Stimulated activated CD8-positive, alpha-beta memory T cell treated with anti-CD3 and anti-CD28 coated beads, Interleukin-15, amount 100 ng/mL, for 1 hour (primary cell): ENCODE data around the gene DOK7.
"Not testable (repeated sequence)": the region's sequence is repeated elsewhere in the genome, so short reads cannot be mapped to it uniquely, and the experiment has no call there.

Source experiments
- DNase-seq: peaks from one replicate; pipeline ENCODE4 v3.0.0-alpha.2; 2020; ENCODE audit warnings: low read depth

The DOK7 gene

DNA sequence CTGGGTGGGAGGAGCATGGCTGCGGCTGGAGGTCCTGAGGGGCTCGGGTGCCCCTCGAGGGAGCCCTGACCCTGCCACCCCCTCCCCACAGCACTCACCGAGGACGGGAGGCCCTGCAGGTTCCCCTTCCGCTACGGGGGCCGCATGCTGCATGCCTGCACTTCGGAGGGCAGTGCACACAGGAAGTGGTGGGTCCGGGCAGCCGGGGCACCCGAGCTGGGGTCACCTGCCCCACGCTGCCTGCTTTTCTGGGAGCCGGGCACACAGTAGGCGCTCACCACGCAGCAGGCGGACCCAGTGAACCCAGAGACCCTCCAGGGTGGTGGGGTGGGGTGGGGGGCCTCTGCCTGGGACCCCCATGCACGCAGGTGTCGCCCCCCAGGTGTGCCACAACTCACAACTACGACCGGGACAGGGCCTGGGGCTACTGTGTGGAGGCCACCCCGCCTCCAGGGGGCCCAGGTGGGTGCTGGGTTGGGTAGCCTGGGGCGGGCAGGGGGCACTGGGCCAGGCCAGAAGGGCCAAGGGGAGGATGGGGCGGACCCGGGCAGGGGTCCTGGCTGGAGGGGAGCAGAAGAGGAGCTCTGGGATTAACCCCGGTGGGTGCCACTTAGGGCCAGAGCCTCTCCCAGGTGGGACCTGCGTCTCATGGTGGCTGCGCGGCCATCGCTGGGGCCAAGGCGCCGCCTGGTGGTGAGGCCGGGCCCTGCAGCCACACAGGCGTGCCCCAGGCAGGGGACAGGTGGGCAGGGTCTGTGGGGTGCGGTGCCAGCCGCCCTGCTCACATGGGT, 20.0 kb upstream of the DOK7 start:
- DNase-seq: peak; percentile 21

DNA sequence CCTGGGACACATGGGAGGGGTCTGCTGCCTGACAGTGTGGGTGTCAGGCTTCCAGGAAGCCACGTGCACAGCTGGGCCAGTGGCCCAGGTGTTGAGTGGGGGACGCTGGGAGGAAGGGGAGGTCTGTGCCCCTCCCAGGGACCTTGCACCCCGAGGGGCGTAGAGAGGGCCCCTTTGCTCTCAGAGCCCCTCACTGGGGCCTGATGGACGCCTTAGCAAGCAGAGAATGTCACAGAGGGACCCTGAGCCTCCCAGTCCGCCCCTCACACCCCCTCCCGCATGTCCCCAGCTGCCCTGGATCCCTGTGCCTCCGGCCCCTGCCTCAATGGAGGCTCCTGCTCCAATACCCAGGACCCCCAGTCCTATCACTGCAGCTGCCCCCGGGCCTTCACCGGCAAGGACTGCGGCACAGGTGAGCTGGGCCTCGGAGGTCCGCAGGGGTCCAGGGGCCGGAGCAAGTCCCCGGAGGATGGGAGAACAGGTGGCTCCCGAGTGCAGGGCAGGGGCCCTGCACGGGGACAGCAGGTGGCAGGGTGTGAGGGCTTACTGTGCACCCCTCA, 19.3 kb upstream of the DOK7 start:
- DNase-seq: no peak

DNA sequence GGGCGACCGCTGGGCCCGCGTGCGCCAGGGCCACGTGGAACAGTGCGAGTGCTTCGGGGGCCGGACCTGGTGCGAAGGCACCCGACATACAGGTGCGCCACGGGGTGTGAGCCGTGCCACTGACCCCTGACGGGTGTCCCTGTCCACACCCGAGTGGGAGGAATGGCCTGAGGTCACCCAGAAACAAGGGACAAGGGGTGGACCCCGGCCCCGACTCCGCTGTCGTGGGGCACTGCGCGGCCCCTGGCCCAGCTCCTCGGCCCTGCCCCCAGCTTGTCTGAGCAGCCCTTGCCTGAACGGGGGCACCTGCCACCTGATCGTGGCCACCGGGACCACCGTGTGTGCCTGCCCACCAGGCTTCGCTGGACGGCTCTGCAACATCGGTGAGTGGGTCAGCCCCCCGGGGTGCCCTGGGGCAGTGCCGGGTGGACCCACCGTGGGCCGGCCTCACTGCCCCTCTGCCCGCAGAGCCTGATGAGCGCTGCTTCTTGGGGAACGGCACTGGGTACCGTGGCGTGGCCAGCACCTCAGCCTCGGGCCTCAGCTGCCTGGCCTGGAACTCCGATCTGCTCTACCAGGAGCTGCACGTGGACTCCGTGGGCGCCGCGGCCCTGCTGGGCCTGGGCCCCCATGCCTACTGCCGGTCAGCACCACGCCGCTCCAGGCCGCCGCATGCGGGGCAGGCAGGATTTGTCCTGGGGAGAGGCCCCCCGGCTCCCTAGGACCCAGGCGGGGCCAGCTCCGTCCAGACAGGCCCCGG, 18.6 kb upstream of the DOK7 start:
- DNase-seq: no peak

DNA sequence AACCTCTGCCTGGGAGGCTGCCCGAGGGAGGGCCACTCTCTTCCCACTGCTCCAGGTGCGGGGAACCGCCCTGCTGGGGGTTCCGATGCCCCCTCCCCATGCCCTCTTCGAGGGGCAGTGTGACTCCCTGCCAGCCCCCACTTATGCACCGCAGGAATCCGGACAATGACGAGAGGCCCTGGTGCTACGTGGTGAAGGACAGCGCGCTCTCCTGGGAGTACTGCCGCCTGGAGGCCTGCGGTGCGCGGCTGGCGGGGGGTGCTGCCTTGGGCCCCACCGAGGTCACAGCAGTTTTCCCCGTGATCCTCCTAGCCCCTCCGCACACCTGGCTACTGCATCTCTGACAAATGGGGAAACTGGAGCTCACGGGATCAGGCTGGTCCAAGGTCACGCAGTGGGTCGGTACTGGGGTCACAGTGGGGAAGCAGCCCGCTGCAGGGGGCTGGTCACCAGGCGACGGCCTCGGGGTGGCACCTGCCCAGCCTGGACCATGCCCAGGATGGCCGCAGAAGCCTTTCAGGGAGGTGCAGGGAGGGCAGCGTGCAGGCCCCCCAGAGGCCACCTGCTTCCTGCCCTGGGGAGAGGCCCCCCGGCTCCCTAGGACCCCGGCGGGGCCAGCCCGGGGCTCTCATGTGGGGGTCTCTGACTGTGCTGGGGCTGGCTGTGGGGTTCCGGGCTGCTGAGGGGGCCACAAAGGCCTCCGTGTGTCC, 17.8 kb upstream of the DOK7 start:
- no peak for DNase-seq

DNA sequence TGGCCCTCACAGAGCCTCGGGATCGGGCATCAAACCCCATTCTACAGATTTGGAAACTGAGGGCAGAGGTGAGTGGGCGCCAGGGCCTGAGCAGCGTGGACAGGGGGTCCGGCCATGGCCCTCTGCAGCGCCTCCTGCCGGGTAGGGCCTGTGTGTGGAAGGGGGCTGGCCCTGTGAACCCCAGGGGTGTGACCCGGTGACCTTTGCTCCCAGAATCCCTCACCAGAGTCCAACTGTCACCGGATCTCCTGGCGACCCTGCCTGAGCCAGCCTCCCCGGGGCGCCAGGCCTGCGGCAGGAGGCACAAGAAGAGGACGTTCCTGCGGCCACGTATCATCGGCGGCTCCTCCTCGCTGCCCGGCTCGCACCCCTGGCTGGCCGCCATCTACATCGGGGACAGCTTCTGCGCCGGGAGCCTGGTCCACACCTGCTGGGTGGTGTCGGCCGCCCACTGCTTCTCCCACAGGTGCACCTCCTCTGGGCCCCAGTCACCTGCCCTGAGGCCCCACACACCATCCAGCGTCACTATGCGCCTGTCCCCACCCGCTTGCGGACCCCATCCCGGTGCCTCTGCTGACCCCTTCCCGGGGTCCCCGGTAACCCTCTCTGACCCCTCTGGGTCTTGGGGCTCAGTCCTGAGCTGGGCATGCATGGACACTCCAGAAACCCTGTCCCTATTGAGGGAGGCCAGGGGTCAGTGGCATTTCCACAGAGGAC, 17.1 kb upstream of the DOK7 start:
- no peak for DNase-seq

DNA sequence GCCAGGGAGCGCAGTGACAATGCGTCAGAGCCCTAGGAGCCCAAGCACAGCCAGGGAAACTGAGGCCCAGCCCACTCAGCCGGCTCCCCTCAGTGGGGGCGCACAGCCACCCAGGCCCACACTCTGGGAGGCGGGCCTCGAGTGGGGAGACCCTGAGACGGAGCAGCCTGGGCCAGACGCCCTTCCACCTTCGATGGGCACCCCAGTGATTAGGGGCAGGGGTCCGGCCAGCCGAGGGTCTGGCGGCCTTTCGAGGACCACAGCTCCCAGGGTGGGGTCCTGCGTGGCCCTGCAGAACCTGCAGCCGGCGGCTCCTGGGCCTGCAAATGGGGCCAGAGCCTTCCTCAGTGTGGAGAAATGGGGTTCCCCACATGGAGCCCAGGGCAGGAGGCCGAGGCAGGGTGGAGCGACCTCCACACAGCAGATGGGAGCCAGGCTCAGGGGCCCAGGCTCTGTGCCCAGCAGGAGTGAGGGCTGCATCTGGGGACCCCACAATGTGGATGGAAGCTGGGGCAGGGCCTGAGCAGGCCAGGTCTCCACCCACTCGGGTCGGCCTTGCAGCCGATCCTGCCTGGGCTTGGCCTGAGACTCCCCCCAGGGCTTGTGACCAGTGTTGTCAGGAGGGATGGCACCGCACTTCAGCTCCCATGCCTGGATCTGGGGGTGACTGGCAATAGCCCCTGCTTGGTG, 16.3 kb upstream of the DOK7 start:
- no peak for DNase-seq

DNA sequence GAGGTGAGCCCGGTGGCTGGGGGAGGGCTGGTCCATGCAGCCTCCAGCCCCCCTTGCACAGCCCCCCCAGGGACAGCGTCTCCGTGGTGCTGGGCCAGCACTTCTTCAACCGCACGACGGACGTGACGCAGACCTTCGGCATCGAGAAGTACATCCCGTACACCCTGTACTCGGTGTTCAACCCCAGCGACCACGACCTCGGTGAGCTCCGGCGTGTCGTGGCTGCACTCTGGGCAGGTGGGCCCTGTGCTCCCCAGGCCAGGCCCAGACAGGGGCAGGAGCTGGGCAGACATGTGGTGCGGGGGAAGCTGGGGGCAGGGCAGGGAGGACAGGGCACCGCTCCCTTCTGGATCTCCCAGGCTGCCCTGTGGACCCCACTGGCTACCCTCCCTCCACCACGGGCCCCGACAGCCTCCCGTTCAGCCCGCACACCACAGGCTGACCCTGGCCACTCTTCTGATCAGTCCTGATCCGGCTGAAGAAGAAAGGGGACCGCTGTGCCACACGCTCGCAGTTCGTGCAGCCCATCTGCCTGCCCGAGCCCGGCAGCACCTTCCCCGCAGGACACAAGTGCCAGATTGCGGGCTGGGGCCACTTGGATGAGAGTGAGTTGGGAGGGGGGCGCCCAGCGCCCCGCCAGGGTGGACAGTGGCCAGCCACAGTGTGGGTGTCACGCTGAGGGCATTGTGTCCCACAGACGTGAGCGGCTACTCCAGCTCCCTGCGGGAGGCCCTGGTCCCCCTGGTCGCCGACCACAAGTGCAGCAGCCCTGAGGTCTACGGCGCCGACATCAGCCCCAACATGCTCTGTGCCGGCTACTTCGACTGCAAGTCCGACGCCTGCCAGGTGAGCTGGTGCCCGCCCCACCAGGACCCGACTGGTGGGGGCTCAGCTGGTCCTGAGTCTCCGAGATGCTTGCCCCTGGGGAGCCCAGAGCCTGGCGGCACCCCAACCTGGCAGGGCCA, 15.4 kb upstream of the DOK7 start:
- DNase-seq: no peak

DNA sequence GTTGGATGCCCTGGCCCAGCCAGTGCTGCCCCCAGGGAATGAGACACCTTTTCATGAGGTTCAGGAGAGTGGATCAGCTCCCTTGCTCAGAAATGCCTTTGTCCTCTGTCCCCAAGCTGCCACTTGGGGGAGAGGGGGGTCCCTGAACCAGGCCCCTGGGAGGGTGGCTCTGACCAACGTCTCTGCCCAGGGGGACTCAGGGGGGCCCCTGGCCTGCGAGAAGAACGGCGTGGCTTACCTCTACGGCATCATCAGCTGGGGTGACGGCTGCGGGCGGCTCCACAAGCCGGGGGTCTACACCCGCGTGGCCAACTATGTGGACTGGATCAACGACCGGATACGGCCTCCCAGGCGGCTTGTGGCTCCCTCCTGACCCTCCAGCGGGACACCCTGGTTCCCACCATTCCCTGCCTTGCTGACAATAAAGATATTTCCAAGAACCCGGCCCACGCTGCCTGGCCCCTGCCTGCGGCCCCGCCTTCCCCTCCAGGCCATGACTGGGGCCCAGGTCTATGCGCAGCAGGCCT, 14.0 kb upstream of the DOK7 start:
- no peak for DNase-seq

DNA sequence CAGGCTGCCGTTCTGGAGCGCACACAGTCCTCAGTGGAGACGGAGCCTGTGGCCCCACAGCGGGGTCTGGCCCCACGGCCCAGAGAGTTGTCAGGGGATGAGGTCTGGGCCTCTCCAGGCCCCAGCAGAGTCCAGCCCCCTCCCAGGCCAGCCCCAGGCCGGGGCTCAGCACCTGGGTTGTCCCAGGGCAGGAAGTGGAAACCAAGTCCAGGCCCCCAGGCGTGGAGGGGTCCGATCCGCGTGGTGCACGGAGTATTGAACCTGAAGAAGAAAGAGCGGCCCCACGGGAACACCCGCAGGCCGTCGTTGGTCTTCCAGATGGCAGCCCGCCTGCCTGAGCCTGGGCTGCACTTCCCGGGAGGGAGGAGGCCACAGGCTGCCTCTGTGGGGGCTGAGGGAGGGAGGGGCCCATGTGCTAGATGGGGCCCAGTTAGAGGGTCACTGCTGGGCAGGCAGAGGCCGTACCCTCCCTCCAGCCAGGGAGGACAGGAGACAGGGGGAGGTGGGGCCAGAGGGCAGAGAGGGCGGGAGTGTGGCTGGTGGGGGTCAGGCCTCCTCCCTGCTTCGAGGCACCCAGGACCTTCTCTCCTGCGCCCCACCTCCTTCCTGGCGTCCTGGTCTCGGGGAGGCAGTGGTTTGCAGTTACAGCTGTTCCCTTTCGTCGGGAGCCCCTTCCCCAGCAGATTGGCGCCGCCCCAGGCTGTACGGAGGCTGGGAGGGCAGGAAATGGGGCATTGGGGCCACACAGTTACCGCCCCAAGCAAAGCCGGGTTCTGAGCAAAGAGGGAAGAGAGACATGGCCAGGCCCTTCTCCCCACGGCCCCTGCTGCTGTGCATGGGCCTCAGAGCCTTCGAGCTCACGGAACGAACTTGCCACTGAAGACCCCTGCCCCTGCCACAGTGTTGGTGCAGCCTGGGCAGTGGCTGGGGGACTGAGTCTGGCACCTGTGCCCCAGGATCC, 13.3 kb upstream of the DOK7 start:
- no peak for DNase-seq

DNA sequence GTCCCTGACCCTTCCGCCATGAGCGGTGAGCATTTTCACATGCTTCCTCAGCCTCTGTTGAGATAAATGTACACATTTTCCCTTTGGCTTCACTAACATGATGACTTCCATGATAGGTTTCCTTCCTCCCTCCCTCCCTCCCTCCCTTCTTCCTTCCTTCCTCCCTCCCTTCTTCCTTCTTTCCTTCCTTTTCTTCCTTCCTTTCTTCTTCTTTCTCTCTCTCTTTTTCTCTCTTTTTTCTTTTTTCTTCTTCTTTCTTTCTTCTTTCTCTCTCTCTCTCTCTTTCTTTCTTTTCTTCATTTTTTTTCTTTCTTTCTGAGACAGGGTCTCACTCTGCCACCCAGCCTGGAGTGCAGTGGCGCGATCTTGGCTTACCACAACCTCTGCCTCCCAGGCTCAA, 12.5 kb upstream of the DOK7 start:
- no peak for DNase-seq

DNA sequence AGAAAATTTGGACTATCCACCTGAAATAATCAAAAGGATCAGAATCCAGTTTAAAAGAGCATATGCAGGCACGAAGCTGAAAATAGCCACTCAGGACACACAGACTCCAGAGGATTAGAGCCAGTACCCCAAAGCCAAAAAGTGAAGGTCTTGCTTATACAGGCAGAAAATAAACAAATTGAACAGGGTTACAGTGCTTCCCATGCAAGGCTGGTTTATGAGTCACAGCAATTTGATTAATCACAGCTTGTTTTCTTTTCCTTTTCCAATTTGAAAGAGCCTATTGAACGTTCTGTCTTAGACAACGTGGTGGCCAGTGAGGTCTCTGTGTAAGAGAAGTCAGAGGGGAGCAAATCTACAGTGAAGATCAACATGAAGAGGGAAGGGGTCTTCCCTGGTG, 11.2 kb upstream of the DOK7 start:
- DNase-seq: no peak

DNA sequence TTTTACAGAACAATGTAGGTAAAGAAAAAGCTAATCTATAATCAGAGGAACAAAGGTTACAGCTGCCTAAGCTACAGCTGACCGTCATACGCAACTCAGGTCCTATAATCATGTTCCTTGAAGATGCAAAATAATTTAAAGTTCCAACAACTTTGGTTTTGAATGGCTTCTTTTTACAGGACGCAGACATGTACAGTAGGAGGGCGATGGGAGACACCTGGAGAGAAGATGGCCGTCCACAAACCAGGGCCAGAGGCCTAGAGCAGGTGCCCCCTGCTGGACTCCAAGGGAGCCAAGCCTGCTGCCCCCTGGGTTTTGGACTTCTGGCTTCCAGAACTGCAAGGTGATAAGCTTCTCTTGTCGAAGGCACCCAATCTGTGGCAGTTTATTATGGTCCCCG, 10.7 kb upstream of the DOK7 start:
- no peak for DNase-seq

DNA sequence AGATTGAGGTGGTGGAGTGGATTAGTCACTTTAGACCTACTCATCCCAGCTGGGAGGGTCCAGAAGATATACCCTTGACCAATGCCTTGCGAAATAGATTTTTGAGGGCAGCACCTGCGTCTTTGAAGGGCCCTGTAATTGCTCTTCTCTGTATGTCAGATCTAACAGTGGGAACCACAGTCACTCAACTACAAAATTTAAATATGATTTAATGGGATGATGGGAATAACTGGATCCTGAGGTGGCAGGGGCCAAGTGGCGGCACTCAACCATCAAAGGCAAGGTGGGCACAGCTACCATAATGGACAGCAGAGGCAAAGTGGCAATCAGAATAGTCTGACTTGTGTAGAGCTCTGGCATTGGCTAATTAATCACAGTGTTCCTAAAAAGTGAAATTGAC, 7.5 kb upstream of the DOK7 start:
- not testable (repeated sequence) for DNase-seq

DNA sequence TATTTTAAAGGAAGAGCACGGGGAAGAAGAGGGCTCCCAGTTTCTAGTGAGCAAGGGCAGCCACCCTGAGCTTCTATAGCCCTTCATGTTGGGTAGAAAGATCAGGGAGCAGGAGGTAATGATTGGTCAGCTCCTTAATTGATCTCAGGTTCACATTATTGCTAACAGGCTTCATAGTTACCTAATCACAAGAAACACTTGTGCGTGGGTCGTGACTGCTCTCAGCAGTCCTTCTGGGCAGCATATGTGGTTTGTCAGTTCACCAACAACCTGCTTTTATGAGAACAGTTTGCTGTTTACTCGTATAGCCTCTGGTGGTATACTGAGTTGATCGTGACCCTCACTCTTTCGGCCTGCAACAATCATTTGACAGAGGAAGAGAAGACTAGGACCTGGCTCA, 4.7 kb upstream of the DOK7 start:
- DNase-seq: no peak

DNA sequence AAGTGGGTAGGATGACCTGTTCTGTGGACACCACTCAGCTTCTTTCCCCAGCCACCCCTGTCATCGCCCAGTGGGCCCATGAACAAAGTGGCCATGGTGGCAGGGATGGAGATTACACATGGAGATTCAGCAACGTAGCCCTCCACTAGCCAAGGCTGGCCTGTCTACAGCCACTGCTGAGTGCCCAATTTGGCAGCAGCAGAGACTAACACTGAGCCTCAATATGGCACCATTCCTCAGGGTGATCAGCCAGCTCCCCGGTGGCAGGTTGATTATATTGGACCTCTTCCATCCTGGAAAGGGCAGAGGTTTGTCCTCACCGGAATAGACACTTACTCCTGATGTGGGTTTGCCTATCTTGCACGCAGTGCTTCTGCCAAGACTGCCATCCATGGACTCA, 4.0 kb upstream of the DOK7 start:
- not testable (repeated sequence) for DNase-seq

DNA sequence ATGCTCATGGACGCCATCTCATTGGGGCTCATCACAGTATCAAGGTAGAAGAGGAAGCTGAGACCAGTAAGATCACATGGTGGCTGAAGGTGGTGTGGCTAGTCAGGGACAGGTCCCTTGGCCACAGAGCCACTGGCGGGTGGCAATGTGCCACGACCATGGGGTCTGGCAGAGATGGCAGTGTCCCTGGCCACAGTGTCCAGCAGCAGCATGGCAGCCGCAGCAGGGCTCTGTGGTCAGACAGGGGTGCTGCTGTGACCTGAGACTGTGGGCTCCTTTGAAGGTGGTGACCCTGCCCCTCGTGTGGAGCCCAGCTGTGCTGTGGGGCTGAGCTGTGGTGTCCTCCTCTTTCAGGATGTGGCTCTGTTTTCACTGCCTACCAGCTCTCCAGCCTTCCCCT, 2.2 kb upstream of the DOK7 start:
- DNase-seq: no peak

DNA sequence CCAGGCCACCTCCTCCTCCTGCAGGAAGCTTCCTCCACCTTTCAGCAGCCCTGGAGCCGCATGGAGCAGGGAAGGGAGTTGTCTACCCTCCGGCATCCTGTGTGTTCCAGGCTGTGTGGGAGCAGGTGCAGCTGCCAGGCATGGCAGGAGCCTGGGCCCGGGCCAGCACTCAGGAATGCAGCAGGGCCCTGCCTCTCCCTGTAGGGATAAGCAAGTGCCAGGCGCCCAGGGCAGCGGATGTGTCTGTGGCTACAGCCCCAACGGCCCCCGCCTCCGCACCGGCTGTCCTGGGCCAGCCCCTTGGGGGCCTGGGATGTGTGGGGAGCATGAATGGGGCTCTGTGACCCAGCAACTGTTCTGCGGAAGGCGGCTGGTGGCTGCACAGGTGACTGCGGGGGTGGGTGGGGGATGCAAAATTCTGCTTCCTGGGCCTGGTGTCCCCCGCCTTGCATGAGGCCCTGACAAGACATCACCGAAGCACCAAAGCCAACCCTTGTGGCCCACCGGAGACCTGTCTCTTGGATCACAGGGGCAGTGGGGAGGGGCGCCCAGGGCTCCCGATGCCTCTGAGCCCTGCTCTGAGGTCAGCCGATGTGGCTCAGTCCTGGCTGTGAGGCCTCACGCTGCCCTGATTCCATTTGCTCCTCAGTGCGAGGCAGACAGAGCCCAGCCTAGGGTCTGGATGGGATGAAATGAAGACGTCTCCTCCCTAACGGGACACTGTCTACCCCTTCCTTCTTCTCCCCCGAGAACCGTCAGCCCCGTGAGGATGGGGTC, 1.4 kb upstream of the DOK7 start:
- DNase-seq: no peak

DNA sequence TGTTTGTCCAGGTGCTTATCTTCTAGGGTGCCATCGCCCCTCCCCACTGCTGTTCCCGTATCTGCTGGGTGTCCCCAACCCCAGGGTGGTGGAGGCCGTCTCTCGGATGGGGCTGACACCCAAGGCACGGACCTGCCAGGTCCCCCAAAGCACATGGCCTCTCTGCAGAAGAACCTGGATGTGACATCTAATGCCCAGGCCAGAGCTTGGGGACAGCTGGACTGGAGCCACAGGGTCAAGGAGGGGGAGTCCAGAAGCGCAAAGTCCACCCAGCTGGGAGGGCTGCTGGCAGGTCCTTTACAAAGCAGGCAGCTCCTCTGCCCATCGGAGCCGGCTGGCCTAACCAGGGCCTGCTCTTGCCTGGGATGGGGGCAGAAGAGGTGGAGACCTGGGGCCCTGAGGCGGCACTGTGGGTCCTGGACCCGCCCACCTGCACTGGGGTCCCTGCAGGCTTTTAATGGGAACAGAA, 751 bp upstream of the DOK7 start:
- no peak for DNase-seq
